DND-41 (cell line): ENCODE measurements around the gene DALRD3.

Source experiments
- CTCF ChIP-seq: IDR thresholded peaks from 2 replicates; pipeline ENCODE4 v1.5.1; 2012; ENCODE audit warnings: borderline replicate concordance, low read length, moderate library complexity, mild to moderate bottlenecking; ENCODE audit not compliant: poor library complexity, severe bottlenecking; ENCODE audit errors: extremely low read depth
- EZH2 ChIP-seq: IDR thresholded peaks from 3 replicates; pipeline ENCODE4 v1.6.1; 2012; ENCODE audit warnings: borderline replicate concordance, low read depth, mild to moderate bottlenecking, moderate library complexity, low read length, inconsistent platforms; ENCODE audit not compliant: severe bottlenecking

DNA sequence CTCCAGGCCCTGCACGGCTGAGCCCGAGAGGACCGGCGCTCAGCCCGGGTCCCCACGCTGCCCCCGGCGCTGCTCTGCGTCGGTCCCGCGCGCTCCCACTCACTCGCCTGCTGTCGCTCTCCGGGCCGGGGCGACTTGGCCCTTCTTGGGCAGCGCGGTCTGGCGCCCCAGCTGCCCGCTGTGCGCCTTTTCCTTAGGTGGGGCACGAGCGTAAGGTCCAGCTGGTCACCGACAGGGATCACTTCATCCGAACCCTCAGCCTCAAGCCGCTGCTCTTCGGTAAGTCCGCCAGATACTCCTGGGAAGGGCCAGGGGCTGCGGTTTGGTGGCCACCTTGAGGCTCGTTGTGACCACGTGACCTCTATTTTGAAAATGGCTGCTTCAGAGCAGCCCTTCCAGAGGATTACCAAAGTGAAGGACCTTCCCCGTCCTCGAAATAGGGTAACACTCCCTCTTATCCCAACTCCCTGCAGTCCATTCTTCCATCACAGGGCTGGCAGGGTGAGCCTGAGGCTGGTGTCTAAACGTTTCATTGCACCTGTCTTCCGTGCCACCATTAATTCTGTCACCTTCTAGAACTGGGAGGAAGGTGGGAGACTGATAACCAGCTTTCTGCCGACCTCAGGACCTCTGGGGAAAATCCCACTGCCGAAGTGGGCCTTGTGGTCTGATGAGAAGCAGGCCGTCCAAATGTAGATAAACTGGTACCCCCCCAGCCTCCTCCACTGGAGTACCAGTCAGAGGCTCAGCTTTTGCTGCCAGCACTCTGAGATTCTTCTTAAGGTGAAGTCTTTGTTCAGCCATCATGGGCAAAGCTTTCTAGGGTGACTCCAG, 27.5 kb downstream of the DALRD3 start:
- TF ChIP-seq CTCF (no peak), EZH2 (no peak)
